ENCODE results near the gene LRRN2.

GRCh38 chr1:204678721-204679475 is 6.6 kb downstream of the LRRN2 start:
- TF ChIP-seq JUN (IDR thresholded peaks at IDR 0.05; ENCODE audit: low read depth, low read length) (no peak), POLR2AphosphoS5 (IDR thresholded peaks at IDR 0.05; ENCODE audit: low read depth, low read length) (no peak), EZH2 (IDR thresholded peaks at IDR 0.05; ENCODE audit: low read depth, low read length, severe bottlenecking) (no peak), CTCF (IDR thresholded peaks at IDR 0.05; ENCODE audit: control extremely low read depth in 1 of 3, insufficient read depth in 1 of 3, low read depth in 1 of 3, low read length in 3 of 3) (no peak), CEBPB (IDR thresholded peaks at IDR 0.05; ENCODE audit: low read depth, low read length) (no peak), RAD21 (IDR thresholded peaks at IDR 0.05 in 1 of 2, conservative IDR thresholded peaks at IDR 0.05 in 1 of 2; ENCODE audit: low read depth in 2 of 2, low read length in 2 of 2) (no peak), SAP30 (IDR thresholded peaks at IDR 0.05; ENCODE audit: insufficient read depth, insufficient replicate concordance, low read length) (no peak), CHD2 (IDR thresholded peaks at IDR 0.05; ENCODE audit: low read length) (no peak)
